Astrocyte of the spinal cord (primary cell): ENCODE measurements around the gene SCMH1.

Experiments
- DNase-seq: peaks from one replicate; pipeline ENCODE4 v3.0.0; 2011; ENCODE audit warnings: low read depth, low spot score
- H3K4me3 ChIP-seq: 2 replicates; pipeline ENCODE4 v1.5.1; 2011; ENCODE audit warnings: low read depth, mild to moderate bottlenecking, low read length, moderate library complexity
- in situ Hi-C: cut with HindIII; loops from 2 replicates; pipeline ENCODE4 v1.10.0; 2017; ENCODE audit warnings: low sequenced_read_pairs
- TF ChIP-seq, protein P1 (sequence below): IDR thresholded peaks from 2 replicates; pipeline ENCODE4 v1.5.1; 2012; ENCODE audit warnings: low read depth, mild to moderate bottlenecking, low read length, inconsistent platforms

The SCMH1 gene

DNA sequence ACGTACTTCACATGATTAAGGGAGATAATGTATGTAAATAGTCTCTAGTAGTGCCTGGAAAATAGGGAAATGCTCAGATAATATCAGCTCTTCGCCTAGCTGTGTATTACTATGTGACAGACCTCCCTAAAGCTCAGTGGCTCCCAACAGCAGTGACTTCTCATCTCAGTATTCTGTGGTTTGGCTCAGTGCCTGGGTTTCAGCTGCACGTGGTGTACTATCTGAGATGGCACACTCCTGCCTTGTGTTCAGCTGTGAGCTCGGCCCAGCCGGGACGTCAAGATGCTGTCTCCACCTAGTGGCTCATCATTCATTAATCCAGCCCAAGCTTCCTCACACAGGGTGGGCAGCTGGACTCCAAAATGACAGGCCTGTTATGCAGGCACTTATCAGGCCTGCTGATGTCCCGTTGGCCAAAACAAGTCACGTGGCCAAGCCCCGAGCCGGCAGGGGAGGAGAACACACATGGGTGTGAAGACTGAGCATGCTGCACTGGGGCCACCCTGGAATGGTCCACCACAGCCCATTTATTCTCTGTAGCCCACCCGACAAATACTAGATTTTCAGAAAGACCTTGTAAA lies 238.4 kb downstream of the SCMH1 start:
- no peak overlapping the region for H3K4me3 ChIP-seq
- TF ChIP-seq, protein P1, sequence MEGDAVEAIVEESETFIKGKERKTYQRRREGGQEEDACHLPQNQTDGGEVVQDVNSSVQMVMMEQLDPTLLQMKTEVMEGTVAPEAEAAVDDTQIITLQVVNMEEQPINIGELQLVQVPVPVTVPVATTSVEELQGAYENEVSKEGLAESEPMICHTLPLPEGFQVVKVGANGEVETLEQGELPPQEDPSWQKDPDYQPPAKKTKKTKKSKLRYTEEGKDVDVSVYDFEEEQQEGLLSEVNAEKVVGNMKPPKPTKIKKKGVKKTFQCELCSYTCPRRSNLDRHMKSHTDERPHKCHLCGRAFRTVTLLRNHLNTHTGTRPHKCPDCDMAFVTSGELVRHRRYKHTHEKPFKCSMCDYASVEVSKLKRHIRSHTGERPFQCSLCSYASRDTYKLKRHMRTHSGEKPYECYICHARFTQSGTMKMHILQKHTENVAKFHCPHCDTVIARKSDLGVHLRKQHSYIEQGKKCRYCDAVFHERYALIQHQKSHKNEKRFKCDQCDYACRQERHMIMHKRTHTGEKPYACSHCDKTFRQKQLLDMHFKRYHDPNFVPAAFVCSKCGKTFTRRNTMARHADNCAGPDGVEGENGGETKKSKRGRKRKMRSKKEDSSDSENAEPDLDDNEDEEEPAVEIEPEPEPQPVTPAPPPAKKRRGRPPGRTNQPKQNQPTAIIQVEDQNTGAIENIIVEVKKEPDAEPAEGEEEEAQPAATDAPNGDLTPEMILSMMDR = peak; percentile 59
- peak; percentile 98 for DNase-seq
- in situ Hi-C loops = no loop called here

DNA sequence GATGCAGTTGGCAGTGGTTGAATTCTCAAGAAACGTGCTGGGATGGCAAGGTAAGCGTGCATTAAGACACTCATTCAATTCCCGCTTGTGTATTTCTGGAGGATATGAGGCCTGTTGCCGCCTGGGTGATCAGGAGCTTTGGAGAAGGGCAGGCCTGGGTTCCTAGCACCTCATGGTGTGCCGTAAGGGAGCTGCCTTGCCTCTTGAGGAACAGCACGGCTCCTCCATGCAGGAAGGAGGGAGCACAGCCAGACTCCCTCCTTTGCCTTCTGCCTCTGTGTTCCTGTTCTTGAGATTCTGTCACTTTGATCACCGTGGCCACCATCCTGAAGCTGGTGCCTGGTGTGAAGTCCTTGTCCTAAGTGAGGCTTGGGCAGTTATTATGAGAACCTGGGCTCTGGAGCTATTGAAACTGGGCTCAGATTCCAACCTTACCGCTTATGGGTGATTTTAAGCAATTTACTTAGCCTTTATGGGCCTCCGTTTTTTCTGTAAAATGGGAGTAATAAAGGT lies 238.9 kb downstream of the SCMH1 start:
- TF ChIP-seq, protein P1 = no peak
- DNase-seq = no peak
- H3K4me3 ChIP-seq = no peak overlapping the region
- in situ Hi-C loops = no loop called here

DNA sequence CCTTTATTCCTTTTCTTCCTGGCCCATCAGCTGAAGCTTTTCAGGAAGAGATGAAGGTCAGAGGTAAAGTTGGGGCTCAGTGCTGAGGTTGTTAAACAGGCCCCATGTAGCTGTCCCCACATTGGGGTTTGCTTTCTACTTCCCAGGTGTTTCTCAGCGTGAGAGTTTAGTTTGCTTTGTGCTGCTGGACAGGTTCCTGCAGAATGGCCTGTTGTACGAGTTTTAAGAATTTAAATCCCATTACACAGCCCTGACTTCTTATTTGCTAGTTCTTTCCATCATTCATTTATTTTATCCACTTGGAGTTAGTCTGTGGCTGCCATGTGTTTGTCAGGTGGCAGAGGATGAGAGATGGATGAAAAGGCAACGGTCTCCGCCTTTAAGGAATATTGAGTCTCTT lies 243.4 kb downstream of the SCMH1 start:
- no peak overlapping the region for H3K4me3 ChIP-seq
- TF ChIP-seq, protein P1 = no peak
- DNase-seq = no peak
- in situ Hi-C loops = no loop called here

GRCh38 chr1:40997096-40997495 lies 245.0 kb downstream of the SCMH1 start:
- in situ Hi-C loops = no loop called here
- no peak overlapping the region for H3K4me3 ChIP-seq
- TF ChIP-seq, protein P1 = no peak
- DNase-seq = no peak

DNA sequence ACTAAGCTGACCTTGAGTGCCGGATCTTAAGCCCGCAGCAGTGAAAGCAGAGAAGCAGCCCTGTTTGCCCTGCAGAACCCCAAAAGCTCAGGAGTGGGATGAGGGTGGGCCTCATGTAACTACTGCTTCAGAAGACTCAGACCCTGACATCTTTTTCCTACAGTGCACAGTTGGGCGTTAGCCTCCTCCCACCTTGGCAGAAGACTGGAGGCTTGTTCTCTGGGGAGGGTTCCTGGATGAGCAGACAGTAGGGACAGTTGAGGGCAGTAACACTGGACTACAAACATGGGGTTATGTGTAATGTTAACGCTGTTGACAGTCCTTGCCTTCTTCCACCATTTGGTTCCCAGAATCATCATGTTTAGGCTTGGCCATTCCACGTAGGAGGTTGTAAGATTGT lies 253.0 kb downstream of the SCMH1 start:
- in situ Hi-C loops = no loop called here
- no peak for DNase-seq
- TF ChIP-seq, protein P1 = no peak
- no peak overlapping the region for H3K4me3 ChIP-seq

GRCh38 chr1:40988280-40988679 lies 253.8 kb downstream of the SCMH1 start:
- no peak for DNase-seq
- in situ Hi-C loops = no loop called here
- TF ChIP-seq, protein P1 = no peak

More at GRCh38 chr1:40988280-40988679, 253.8 kb downstream of the SCMH1 start:
- no peak overlapping the region for H3K4me3 ChIP-seq
